Endothelial cell of umbilical vein (primary cell): ENCODE measurements around the gene TNFRSF12A.

Experiments
- CTCF ChIP-seq, 2 donors: IDR thresholded peaks; 1 replicate in 1 of 2; 2 replicates in 1 of 2; pipeline ENCODE4 v1.5.1; 2011; ENCODE audit warnings: low read length in 2 of 2, mild to moderate bottlenecking in 2 of 2, moderate library complexity in 2 of 2, control low read depth in 1 of 2, inconsistent platforms in 1 of 2, low read depth in 1 of 2; ENCODE audit not compliant: insufficient read depth in 1 of 2; ENCODE audit errors: extremely low read depth in 1 of 2
- EZH2 ChIP-seq: IDR thresholded peaks from 2 replicates; pipeline ENCODE4 v1.6.1; 2012; ENCODE audit warnings: borderline replicate concordance, low read depth, mild to moderate bottlenecking, moderate library complexity, low read length, inconsistent platforms; ENCODE audit not compliant: severe bottlenecking
- FOS ChIP-seq: IDR thresholded peaks from 2 replicates; pipeline ENCODE4 v1.6.1; 2011; ENCODE audit warnings: mild to moderate bottlenecking, low read length, moderate library complexity, borderline replicate concordance; ENCODE audit not compliant: insufficient read depth
- GATA2 ChIP-seq: IDR thresholded peaks from 2 replicates; pipeline ENCODE4 v1.7.0; 2011; ENCODE audit warnings: low read depth, mild to moderate bottlenecking, moderate library complexity, mixed read lengths, low read length; ENCODE audit not compliant: insufficient read length, insufficient read depth
- MAX ChIP-seq: IDR thresholded peaks from 2 replicates; pipeline ENCODE4 v1.6.1; 2011; ENCODE audit not compliant: insufficient read depth, insufficient read length
- POLR2A ChIP-seq: IDR thresholded peaks from 2 replicates; pipeline ENCODE4 v1.6.1; 2012; ENCODE audit warnings: low read depth, mild to moderate bottlenecking, control low read depth, low read length
- POLR2AphosphoS5 ChIP-seq: IDR thresholded peaks from 2 replicates; pipeline ENCODE4 v1.6.1; 2012; ENCODE audit warnings: low read depth, mild to moderate bottlenecking, control low read depth, low read length, moderate library complexity; ENCODE audit not compliant: insufficient read depth

GRCh38 chr16:2975161-2975795 lies 44.9 kb upstream of the TNFRSF12A start:
- no peak for TF ChIP-seq CTCF (IDR thresholded peaks at IDR 0.05; ENCODE audit: extremely low read depth in 1 of 2, insufficient read depth in 1 of 2, low read depth in 1 of 2, low read length in 2 of 2)
- no peak for TF ChIP-seq MAX
- no peak for TF ChIP-seq EZH2
- TF ChIP-seq POLR2A, result no peak
- no peak for TF ChIP-seq GATA2
- no peak for TF ChIP-seq POLR2AphosphoS5
- no peak for TF ChIP-seq FOS
